Measurements from ENCODE around the gene NLRC4.

NLRC4 gene

GRCh38 chr2:32274289-32274688, 9.6 kb upstream of the NLRC4 start:
- H3K9me3 ChIP-seq (ENCODE audit: control extremely low read depth in 1 of 5, control insufficient read depth in 4 of 5, insufficient read depth in 2 of 5, low read depth in 1 of 5, low read length in 4 of 5) = no peaks in the 10 kb centered on the region
- H3K27me3 ChIP-seq (replicated peaks in 2 of 5; ENCODE audit: control insufficient read depth in 4 of 5, insufficient read depth in 5 of 5, low read length in 4 of 5) = peaks cover 0 to 2% (median 0%) of the 10 kb centered on the region in 5 experiments
- CTCF ChIA-PET = interaction anchor here (1.0 kb wide), 1 partner anchor 9 kb away, joined by 6 read pairs; no protein-coding TSS in a partner anchor
- no peaks in the 10 kb centered on the region for H3K36me3 ChIP-seq (ENCODE audit: control insufficient read depth in 4 of 4, insufficient read depth in 4 of 4, low read length in 3 of 4)
- WGBS (ENCODE audit: insufficient coverage) = 96% methylated on average over 2 of the region's 2 CpGs
- peaks cover 4 to 18% (median 11%) of the 10 kb centered on the region in 4 experiments for H3K4me1 ChIP-seq (ENCODE audit: control extremely low read depth in 1 of 4, control insufficient read depth in 4 of 4, insufficient read depth in 4 of 4, low read length in 3 of 4)
- no peak overlapping the region for H3K27ac ChIP-seq (ENCODE audit: insufficient read depth in 1 of 2, low read depth in 1 of 2, low read length in 2 of 2, poor library complexity in 1 of 2, severe bottlenecking in 2 of 2)
- no peak overlapping the region for H3K4me3 ChIP-seq (ENCODE audit: control insufficient read depth in 1 of 7, extremely low read depth in 1 of 7, insufficient read depth in 4 of 7, low read depth in 2 of 7, low read length in 6 of 7)
- no peak for DNase-seq
- POLR2A ChIA-PET = no interaction called here

- POLR2A ChIA-PET = no interaction called here
These were observed 7.6 kb upstream of the NLRC4 start for GRCh38 chr2:32272279-32272678.

DNA sequence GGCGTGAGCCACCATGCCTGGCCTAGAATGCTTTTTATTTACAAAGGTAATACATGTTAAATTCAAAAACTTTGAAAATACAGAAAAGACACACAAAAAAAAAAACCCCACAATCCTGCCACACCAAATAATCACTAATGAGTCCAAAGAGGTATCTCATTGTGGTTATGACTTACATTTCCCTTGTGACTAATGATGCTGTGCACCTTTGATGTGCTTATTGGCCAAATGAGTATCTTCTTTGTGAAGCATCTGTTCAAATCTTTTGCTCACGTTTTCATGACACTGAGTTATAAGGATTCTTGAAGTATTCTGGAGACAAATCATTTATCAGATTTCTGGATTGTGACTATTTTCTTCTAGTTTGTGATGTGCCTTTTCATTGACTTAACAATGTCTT, 6.4 kb upstream of the NLRC4 start:
- DNase-seq = no peak
- H3K36me3 ChIP-seq (ENCODE audit: control insufficient read depth in 4 of 4, insufficient read depth in 4 of 4, low read length in 3 of 4) = no peaks in the 10 kb centered on the region
- WGBS (ENCODE audit: insufficient coverage) = no CpG with 5 or more reads among the region's 2 CpGs
- H3K4me1 ChIP-seq (ENCODE audit: control extremely low read depth in 1 of 4, control insufficient read depth in 4 of 4, insufficient read depth in 4 of 4, low read length in 3 of 4) = no peaks in the 10 kb centered on the region
- H3K27me3 ChIP-seq (replicated peaks in 2 of 5; ENCODE audit: control insufficient read depth in 4 of 5, insufficient read depth in 5 of 5, low read length in 4 of 5) = peaks cover 0 to 2% (median 0%) of the 10 kb centered on the region in 5 experiments
- H3K4me3 ChIP-seq (ENCODE audit: control insufficient read depth in 1 of 7, extremely low read depth in 1 of 7, insufficient read depth in 4 of 7, low read depth in 2 of 7, low read length in 6 of 7) = no peak overlapping the region
- no peak overlapping the region for H3K27ac ChIP-seq (ENCODE audit: insufficient read depth in 1 of 2, low read depth in 1 of 2, low read length in 2 of 2, poor library complexity in 1 of 2, severe bottlenecking in 2 of 2)
- H3K9me3 ChIP-seq (ENCODE audit: control extremely low read depth in 1 of 5, control insufficient read depth in 4 of 5, insufficient read depth in 2 of 5, low read depth in 1 of 5, low read length in 4 of 5) = no peaks in the 10 kb centered on the region
- ChIA-PET POLR2A (no interaction called here), CTCF (no interaction called here)

More at GRCh38 chr2:32272279-32272678, 7.6 kb upstream of the NLRC4 start:
- Histone ChIP-seq H3K36me3 (ENCODE audit: control insufficient read depth in 4 of 4, insufficient read depth in 4 of 4, low read length in 3 of 4) (no peaks in the 10 kb centered on the region), H3K4me1 (ENCODE audit: control extremely low read depth in 1 of 4, control insufficient read depth in 4 of 4, insufficient read depth in 4 of 4, low read length in 3 of 4) (peaks cover 0 to 4% (median 3%) of the 10 kb centered on the region in 4 experiments), H3K27ac (ENCODE audit: insufficient read depth in 1 of 2, low read depth in 1 of 2, low read length in 2 of 2, poor library complexity in 1 of 2, severe bottlenecking in 2 of 2) (no peak overlapping the region), H3K27me3 (replicated peaks in 2 of 5; ENCODE audit: control insufficient read depth in 4 of 5, insufficient read depth in 5 of 5, low read length in 4 of 5) (peaks cover 0 to 2% (median 0%) of the 10 kb centered on the region in 5 experiments), H3K4me3 (ENCODE audit: control insufficient read depth in 1 of 7, extremely low read depth in 1 of 7, insufficient read depth in 4 of 7, low read depth in 2 of 7, low read length in 6 of 7) (no peak overlapping the region), H3K9me3 (ENCODE audit: control extremely low read depth in 1 of 5, control insufficient read depth in 4 of 5, insufficient read depth in 2 of 5, low read depth in 1 of 5, low read length in 4 of 5) (no peaks in the 10 kb centered on the region)
- 80% methylated on average over 2 of the region's 3 CpGs for WGBS (ENCODE audit: insufficient coverage)
- DNase-seq = no peak
- CTCF ChIA-PET = no interaction called here

GRCh38 chr2:32262105-32262504, 2.6 kb downstream of the NLRC4 start:
- ChIA-PET POLR2A (interaction anchor here (0.6 kb wide), 1 partner anchor 96 kb away, joined by 3 read pairs; no protein-coding TSS in a partner anchor), CTCF (no interaction called here)
- peaks cover 0 to 28% (median 8%) of the 10 kb centered on the region in 4 experiments for H3K4me1 ChIP-seq (ENCODE audit: control extremely low read depth in 1 of 4, control insufficient read depth in 4 of 4, insufficient read depth in 4 of 4, low read length in 3 of 4)
- 89% methylated on average over 2 of the region's 3 CpGs for WGBS (ENCODE audit: insufficient coverage)
- no peaks in the 10 kb centered on the region for H3K27me3 ChIP-seq (replicated peaks in 2 of 5; ENCODE audit: control insufficient read depth in 4 of 5, insufficient read depth in 5 of 5, low read length in 4 of 5)
- no peak overlapping the region for H3K27ac ChIP-seq (ENCODE audit: insufficient read depth in 1 of 2, low read depth in 1 of 2, low read length in 2 of 2, poor library complexity in 1 of 2, severe bottlenecking in 2 of 2)
- H3K9me3 ChIP-seq (ENCODE audit: control extremely low read depth in 1 of 5, control insufficient read depth in 4 of 5, insufficient read depth in 2 of 5, low read depth in 1 of 5, low read length in 4 of 5) = no peaks in the 10 kb centered on the region
- no peaks in the 10 kb centered on the region for H3K36me3 ChIP-seq (ENCODE audit: control insufficient read depth in 4 of 4, insufficient read depth in 4 of 4, low read length in 3 of 4)
- DNase-seq = peak; percentile 20 to 67 (median 59)
- peak overlapping the region in 1 of 7 experiments; percentile 19 for H3K4me3 ChIP-seq (ENCODE audit: control insufficient read depth in 1 of 7, extremely low read depth in 1 of 7, insufficient read depth in 4 of 7, low read depth in 2 of 7, low read length in 6 of 7)

GRCh38 chr2:32260376-32260775, 4.3 kb downstream of the NLRC4 start:
- H3K9me3 ChIP-seq (ENCODE audit: control extremely low read depth in 1 of 5, control insufficient read depth in 4 of 5, insufficient read depth in 2 of 5, low read depth in 1 of 5, low read length in 4 of 5) = no peaks in the 10 kb centered on the region
- no peaks in the 10 kb centered on the region for H3K27me3 ChIP-seq (replicated peaks in 2 of 5; ENCODE audit: control insufficient read depth in 4 of 5, insufficient read depth in 5 of 5, low read length in 4 of 5)
- 100% methylated on average over 1 of the region's 2 CpGs for WGBS (ENCODE audit: insufficient coverage)
- ChIA-PET POLR2A (interaction anchor here (0.7 kb wide), 1 partner anchor 28 kb away, joined by 5 read pairs; no protein-coding TSS in a partner anchor), CTCF (no interaction called here)
- H3K4me1 ChIP-seq (ENCODE audit: control extremely low read depth in 1 of 4, control insufficient read depth in 4 of 4, insufficient read depth in 4 of 4, low read length in 3 of 4) = peaks cover 0 to 26% (median 8%) of the 10 kb centered on the region in 4 experiments
- H3K36me3 ChIP-seq (ENCODE audit: control insufficient read depth in 4 of 4, insufficient read depth in 4 of 4, low read length in 3 of 4) = no peaks in the 10 kb centered on the region
- H3K27ac ChIP-seq (ENCODE audit: insufficient read depth in 1 of 2, low read depth in 1 of 2, low read length in 2 of 2, poor library complexity in 1 of 2, severe bottlenecking in 2 of 2) = no peak overlapping the region
- no peak overlapping the region for H3K4me3 ChIP-seq (ENCODE audit: control insufficient read depth in 1 of 7, extremely low read depth in 1 of 7, insufficient read depth in 4 of 7, low read depth in 2 of 7, low read length in 6 of 7)
- DNase-seq = peak in 2 of 3 donors; percentile 23 to 43

DNA sequence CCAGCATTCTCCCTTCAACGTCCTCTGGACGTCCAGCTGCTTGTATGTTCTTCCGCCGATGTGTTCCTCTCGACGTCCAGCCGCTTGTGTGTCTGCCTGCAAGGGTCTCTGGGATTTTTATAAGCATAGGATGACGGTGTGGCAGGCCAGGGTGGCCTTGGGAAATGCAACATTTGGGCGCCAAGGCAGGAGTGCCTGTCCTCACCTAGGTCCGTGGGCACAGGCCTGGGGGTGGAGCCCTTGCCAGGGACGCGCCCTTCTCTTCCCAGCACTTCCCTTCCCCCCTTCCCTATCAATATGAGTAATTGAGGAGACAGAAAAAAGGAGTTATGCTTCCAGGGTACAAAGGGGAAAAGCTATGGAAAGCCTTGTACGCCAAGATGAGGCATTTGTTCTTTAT, 6.4 kb downstream of the NLRC4 start:
- POLR2A ChIA-PET = no interaction called here
- WGBS (ENCODE audit: insufficient coverage) = 98% methylated on average over 7 of the region's 13 CpGs
- no peak overlapping the region for H3K4me3 ChIP-seq (ENCODE audit: control insufficient read depth in 1 of 7, extremely low read depth in 1 of 7, insufficient read depth in 4 of 7, low read depth in 2 of 7, low read length in 6 of 7)
- CTCF ChIA-PET = interaction anchor here (1.3 kb wide), 1 partner anchor 19 kb away, joined by 3 read pairs; no protein-coding TSS in a partner anchor
- no peaks in the 10 kb centered on the region for H3K9me3 ChIP-seq (ENCODE audit: control extremely low read depth in 1 of 5, control insufficient read depth in 4 of 5, insufficient read depth in 2 of 5, low read depth in 1 of 5, low read length in 4 of 5)
- H3K4me1 ChIP-seq (ENCODE audit: control extremely low read depth in 1 of 4, control insufficient read depth in 4 of 4, insufficient read depth in 4 of 4, low read length in 3 of 4) = peaks cover 0 to 9% (median 4%) of the 10 kb centered on the region in 4 experiments
- H3K27ac ChIP-seq (ENCODE audit: insufficient read depth in 1 of 2, low read depth in 1 of 2, low read length in 2 of 2, poor library complexity in 1 of 2, severe bottlenecking in 2 of 2) = no peak overlapping the region
- H3K36me3 ChIP-seq (ENCODE audit: control insufficient read depth in 4 of 4, insufficient read depth in 4 of 4, low read length in 3 of 4) = no peaks in the 10 kb centered on the region
- no peaks in the 10 kb centered on the region for H3K27me3 ChIP-seq (replicated peaks in 2 of 5; ENCODE audit: control insufficient read depth in 4 of 5, insufficient read depth in 5 of 5, low read length in 4 of 5)
- no peak for DNase-seq

DNA sequence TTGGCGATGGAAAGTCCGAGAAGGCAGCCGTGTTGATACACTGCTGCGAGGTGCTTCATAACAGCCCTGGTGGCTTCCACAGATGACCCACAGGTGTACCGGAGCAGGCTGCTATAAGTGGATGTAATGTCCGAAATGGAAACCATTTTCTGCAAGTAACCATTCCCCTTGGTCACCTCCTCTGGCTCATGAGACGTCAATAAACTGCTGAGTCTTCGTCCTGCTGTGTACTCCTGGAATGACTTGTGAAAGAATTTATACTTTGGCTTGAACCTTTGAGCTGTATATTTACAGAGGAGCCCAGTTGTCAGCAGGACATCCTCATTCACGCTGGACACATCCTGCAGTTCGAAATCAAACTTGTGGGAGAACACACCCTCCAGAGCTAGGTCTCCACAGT, 14.4 kb downstream of the NLRC4 start:
- WGBS (ENCODE audit: insufficient coverage) = 94% methylated on average over 10 of the region's 10 CpGs
- Histone ChIP-seq H3K4me1 (ENCODE audit: control extremely low read depth in 1 of 4, control insufficient read depth in 4 of 4, insufficient read depth in 4 of 4, low read length in 3 of 4) (no peaks in the 10 kb centered on the region), H3K4me3 (ENCODE audit: control insufficient read depth in 1 of 7, extremely low read depth in 1 of 7, insufficient read depth in 4 of 7, low read depth in 2 of 7, low read length in 6 of 7) (no peak overlapping the region), H3K36me3 (ENCODE audit: control insufficient read depth in 4 of 4, insufficient read depth in 4 of 4, low read length in 3 of 4) (no peaks in the 10 kb centered on the region), H3K9me3 (ENCODE audit: control extremely low read depth in 1 of 5, control insufficient read depth in 4 of 5, insufficient read depth in 2 of 5, low read depth in 1 of 5, low read length in 4 of 5) (no peaks in the 10 kb centered on the region), H3K27ac (ENCODE audit: insufficient read depth in 1 of 2, low read depth in 1 of 2, low read length in 2 of 2, poor library complexity in 1 of 2, severe bottlenecking in 2 of 2) (no peak overlapping the region), H3K27me3 (replicated peaks in 2 of 5; ENCODE audit: control insufficient read depth in 4 of 5, insufficient read depth in 5 of 5, low read length in 4 of 5) (no peaks in the 10 kb centered on the region)
- ChIA-PET POLR2A (no interaction called here), CTCF (interaction anchor here (1.1 kb wide), 1 partner anchor 131 kb away, joined by 3 read pairs; no protein-coding TSS in a partner anchor)
- no peak for DNase-seq
